HFF-Myc (cell line): ENCODE measurements around the gene CD300LG.
"Not testable (repeated sequence)": the region's sequence is repeated elsewhere in the genome, so short reads cannot be mapped to it uniquely, and the experiment has no call there.

ENCODE experiments used
- DNase-seq: peaks from one replicate; pipeline ENCODE4 v3.0.0-alpha.2; 2011; ENCODE audit warnings: low read depth; ENCODE audit errors: extremely low read depth
- H3K4me3 ChIP-seq: replicated peaks from 2 replicates; pipeline ENCODE4 v1.5.1; 2011; ENCODE audit warnings: low read depth, mild to moderate bottlenecking, control low read depth, low read length
- TF ChIP-seq, protein P1 (sequence below): IDR thresholded peaks from 2 replicates; pipeline ENCODE4 v1.5.1; 2012; ENCODE audit warnings: mild to moderate bottlenecking, low read depth, low read length, control low read depth; ENCODE audit errors: missing control alignments

Gene CD300LG

DNA sequence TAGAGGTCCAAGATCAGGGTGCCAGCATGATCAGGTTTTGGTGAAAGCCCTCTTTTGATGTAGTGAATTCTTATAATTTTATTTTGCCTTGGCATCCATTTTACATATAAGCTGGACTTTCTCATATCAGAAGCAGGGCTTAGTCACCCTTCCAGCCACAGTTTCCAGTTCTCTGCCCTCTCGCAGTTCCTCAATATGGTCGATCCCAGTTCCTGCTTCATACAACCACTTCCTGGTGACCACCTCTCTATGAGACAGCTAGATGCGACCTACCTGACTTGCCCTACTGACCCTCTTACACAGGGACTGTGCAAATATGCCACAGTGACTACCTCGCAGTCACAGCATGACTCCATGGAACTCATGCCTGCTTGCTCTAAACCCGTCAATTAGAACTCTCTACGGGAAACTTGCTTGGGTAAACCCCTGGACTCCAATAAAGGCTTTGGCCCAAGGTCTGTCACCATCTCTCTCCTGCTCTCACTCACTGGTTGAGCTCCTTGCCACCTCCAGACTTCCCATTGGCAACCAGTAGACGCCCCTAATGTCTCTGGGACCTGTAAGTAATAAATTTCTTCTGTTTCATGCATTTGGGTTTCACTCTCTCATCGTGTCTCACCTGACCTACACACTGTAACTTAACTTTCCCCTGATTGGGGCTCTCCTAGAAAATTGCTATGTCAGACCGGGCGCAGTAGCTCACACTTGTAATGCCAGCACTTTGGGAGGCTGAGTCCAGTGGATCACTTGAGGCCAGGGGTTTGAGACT, 21.4 kb downstream of the CD300LG start:
- H3K4me3 ChIP-seq: no peak overlapping the region
- TF ChIP-seq, protein P1, sequence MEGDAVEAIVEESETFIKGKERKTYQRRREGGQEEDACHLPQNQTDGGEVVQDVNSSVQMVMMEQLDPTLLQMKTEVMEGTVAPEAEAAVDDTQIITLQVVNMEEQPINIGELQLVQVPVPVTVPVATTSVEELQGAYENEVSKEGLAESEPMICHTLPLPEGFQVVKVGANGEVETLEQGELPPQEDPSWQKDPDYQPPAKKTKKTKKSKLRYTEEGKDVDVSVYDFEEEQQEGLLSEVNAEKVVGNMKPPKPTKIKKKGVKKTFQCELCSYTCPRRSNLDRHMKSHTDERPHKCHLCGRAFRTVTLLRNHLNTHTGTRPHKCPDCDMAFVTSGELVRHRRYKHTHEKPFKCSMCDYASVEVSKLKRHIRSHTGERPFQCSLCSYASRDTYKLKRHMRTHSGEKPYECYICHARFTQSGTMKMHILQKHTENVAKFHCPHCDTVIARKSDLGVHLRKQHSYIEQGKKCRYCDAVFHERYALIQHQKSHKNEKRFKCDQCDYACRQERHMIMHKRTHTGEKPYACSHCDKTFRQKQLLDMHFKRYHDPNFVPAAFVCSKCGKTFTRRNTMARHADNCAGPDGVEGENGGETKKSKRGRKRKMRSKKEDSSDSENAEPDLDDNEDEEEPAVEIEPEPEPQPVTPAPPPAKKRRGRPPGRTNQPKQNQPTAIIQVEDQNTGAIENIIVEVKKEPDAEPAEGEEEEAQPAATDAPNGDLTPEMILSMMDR: no peak
- DNase-seq: no peak

DNA sequence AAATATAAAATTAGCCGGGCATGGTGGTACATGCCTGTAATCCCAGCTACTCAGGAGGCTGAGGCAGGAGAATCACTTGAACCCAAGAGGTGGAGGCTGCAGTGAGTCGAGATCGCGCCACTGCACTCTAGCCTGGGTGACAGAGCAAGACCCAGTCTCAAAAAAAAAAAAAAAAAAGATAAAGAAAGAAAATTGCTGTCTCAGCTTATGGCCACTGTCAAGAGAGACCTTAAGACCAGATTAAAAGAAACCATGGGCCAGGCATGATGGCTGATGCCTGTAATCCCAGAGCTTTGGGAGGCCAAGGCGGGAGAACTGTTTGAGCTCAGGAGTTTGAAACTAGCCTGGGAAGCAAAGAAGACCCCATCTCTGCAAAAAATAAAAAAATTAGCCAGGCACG, 22.1 kb downstream of the CD300LG start:
- H3K4me3 ChIP-seq, DNase-seq: not testable (repeated sequence)

DNA sequence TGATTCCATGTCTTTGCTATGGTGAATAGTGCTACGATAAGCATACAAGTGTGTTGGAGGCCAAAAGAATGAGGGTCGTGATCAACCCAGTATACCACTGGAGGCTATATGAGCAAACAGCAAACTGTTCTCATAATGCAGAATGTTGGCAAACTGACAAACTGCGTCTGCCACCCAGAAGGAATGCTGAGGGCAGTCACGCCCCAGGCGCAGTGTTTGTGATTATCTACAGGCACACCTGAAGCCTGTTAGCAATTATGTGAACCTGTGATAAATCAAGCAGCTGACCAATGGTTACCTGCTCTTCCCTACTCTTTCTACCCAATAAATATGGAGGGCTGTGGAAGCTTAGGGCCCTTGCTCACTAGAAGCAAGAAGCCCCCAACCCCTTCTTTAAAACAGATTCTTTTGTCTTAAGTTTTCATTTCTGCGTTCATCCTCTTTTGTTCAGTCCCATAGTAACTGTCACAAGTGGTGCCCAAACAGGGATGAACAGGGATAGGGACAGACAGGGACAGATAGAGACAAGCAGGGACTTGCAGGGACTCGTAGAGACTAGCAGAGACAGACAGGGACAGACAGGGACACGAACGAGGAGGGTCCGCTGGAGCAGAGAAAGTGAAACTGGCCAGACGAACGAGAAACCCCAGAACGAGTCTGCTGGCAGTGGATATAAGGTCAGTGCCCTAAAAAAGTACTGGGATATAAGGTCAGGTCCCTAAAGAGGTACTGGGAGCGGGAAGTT, 25.1 kb downstream of the CD300LG start:
- H3K4me3 ChIP-seq: no peak overlapping the region
- no peak for DNase-seq
- TF ChIP-seq, protein P1: no peak

DNA sequence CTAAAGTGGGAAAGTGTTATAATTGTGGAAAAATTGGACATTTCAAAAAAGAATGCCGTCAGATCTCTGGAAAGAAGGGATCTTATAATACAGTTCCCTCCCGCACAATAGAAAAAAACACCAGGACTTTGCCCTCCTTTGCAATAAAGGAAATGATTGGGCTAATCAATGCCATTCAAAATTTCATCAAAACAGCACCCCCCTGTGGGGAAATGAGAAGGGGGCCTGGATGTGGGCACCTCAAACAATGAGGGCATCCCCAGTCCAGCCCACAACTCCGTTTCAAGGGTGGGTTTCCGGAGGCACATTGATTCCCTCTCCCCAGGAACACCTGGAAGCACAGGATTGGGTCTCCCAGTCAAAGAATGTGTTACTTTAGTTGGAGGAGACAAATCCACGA, 26.1 kb downstream of the CD300LG start:
- TF ChIP-seq, protein P1: peak; percentile 5
- no peak for DNase-seq
- no peak overlapping the region for H3K4me3 ChIP-seq

DNA sequence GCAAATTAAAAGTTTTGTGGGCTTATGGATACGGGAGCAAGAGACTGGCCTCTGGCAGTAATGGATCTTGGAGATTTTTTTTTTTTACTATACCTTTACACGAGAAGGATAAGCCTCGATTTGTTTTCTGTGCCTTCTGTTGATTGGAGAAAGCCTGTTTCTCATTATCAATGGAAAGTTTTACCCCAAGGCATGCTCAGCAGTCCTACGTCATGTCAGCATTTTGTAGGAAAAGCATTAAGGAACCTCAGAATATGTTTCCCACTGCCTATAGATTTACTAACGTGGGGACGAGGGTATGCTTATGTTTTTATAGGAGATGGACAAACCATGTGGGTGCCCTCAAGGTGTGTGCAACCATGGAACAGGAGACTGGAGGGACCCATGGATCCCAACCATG, 26.8 kb downstream of the CD300LG start:
- TF ChIP-seq, protein P1: no peak
- no peak for DNase-seq
- H3K4me3 ChIP-seq: no peak overlapping the region

DNA sequence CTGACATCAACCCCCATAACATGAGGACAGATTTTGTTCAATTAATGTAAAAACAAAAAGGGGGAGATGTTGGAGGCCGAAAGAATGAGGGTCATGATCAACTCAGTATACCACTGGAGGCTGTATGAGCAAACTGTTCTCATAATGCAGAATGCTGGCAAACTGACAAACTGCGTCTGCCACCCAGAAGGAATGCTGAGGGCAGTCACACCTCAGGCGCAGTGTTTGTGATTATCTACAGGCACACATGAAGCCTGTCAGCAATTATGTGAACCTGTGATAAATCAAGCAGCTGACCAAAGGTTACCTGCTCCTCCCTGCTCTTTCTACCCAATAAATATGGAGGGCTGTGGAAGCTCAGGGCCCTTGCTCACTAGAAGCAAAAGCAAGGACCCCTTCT, 27.3 kb downstream of the CD300LG start:
- DNase-seq: no peak
- no peak overlapping the region for H3K4me3 ChIP-seq
- TF ChIP-seq, protein P1: no peak

DNA sequence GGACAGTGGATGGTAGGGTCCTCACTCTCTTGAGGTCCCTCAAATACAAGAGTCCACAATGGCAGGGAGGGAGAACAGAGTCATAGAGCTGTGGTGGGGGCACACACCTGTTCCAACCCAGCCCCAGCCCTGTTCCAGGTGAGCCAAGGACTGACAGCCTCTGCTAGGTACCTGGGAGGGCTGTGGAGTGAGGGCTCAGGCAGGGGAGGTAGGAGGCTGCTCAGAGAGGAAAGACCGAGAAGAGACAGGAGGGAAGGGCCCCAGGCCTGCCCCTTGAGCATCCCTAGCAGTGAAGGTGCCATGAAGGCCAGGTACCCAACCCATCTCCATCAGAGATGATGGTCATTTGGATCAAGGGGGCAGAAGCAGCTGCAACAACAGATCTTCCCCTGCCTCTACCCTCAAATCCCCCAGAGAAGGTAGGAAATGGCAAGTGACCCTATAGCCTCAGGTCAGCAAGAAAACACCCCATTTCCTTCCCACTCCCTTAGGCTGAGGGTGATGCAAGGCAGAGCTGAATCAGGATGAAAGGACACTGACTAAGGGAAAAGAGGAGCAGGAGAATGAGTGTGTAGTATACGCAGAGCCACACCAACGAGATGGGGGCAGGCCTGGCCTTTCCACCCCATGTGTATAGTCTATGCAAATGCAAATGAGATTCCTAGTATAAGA, 28.6 kb downstream of the CD300LG start:
- DNase-seq: no peak
- no peak overlapping the region for H3K4me3 ChIP-seq

More for the DNA sequence above, 28.6 kb downstream of the CD300LG start:
- TF ChIP-seq, protein P1: no peak
